Hematopoietic multipotent progenitor cell treated with erythropoietin and hydrocortisone succinate and interleukin-3 and kit ligand, for 8 days (in vitro differentiated cells): ENCODE measurements around the gene GMNN.

Experiments used
- DNase-seq: peaks from one replicate; pipeline ENCODE4 v3.0.0-alpha.2; 2015

The GMNN gene

GRCh38 chr6:24818346-24818745 is 43.6 kb downstream of the GMNN start:
- DNase-seq: no peak

GRCh38 chr6:24821860-24822444 is 47.2 kb downstream of the GMNN start:
- no peak for DNase-seq

- no peak for DNase-seq
Measured at GRCh38 chr6:24822696-24823095, 48.0 kb downstream of the GMNN start.

DNA sequence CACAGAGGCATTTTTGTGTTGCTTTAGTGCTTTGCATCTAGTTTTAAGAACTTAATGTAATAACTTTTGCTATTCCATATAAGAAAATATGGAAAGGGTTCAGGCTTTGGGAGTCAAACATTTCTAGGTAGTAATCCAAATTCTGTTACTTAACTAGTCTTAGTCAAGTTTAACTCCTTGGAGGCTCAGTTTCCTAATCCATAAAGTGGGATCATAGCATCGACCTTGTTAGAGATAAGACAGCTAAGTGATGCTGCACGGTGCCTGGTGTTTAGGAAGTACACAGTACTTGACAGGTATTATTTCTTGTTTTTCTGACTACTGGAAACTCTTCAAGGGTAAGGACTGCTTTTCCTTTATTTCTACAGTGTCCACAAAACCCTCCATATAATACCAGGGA is 48.4 kb downstream of the GMNN start:
- DNase-seq: no peak

DNA sequence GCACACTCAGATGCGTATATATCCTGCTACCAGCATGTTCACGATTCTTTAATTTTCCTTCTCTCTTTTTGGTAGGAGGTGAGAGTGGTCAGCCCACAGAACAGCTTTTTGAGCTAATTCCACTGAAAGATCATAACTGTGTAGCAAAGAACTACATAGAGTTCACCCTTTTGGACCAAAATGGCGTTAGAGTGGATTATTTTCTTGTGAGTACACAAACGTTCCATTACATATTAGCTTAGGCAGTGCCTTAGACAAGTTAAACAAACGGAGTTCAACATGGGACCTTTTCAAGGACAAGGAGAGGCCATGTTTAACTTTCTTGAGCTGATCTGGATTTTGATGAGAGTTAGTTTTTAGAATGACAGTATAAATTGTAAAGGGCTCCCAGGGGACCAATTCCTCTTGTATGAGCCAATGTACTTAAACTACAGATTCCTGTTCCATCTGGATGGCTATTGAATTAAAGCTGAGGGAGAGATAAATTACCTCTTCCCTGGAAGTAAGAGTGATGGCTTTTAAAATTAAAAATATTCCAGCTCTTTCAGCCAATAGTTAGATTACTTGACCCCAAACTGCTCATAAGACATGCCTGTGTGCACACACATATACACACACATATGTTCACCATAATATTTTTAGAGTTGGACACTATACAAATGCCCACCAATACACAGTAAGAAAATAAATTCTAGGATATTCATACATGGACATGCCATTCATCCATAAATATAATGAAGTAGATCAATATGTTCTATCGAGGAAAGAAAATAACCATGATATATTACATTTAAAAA is 49.6 kb downstream of the GMNN start:
- DNase-seq: no peak

- no peak for DNase-seq
Measured at GRCh38 chr6:24825130-24825630, 50.4 kb downstream of the GMNN start.

DNA sequence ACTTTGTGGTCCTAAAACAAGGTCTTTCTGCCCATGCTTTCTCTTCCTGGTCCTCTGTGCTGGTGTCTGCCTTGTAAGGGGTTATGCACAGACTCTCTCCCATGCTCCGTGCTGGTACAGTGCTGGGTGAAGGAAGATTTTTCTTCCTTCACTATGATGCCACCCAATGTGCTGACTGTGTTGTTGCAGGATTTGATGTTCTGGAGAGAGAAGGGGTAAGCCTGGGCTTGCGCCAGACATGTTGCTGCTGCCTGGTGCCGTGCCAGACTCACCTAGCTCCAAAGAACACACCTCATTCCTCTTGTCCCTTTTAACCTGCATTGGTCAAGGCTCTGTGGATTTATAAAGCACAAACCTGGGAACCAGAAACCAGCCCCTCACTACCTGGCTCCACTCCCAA is 52.4 kb downstream of the GMNN start:
- DNase-seq: no peak

DNA sequence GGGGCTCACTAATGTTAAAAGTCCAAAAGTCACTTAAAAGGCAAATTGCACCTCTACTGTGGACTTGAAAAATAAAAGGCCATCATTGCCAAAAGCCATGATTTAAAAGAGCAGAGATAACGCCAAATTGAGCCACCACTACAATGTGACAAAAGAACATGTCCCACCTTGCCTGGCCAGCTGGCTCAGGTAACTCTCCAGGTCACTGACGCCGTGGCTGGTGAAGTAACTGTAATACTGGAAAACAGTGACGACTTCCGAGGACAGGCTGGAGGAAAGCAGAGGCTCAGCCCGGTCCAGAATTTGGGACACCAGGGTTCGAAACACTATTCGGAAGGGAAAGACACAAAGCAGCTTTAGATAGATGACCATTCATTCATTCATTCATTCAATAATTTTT is 53.2 kb downstream of the GMNN start:
- no peak for DNase-seq

DNA sequence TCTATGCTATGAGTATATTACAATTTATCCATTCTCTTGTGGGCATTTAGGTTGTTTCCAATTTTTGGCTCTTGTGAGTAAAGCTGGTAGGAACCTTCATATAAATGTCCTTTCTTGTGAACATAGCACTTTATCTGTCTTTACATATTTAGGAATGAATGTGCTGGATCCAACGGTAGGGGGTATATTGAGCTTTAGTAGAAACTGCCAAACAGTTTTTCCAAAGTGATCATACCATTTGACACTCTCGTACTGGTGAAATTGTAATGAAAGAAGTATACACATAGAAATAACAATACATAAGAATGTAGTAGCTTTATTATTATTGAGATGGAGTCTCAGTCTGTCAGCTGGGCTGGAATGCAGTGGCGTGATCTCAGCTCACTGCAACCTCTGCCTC is 54.9 kb downstream of the GMNN start:
- DNase-seq: no peak

- no peak for DNase-seq
Measured at GRCh38 chr6:24831771-24832716, 57.3 kb downstream of the GMNN start.

GRCh38 chr6:24832794-24833193 is 58.1 kb downstream of the GMNN start:
- no peak for DNase-seq

DNA sequence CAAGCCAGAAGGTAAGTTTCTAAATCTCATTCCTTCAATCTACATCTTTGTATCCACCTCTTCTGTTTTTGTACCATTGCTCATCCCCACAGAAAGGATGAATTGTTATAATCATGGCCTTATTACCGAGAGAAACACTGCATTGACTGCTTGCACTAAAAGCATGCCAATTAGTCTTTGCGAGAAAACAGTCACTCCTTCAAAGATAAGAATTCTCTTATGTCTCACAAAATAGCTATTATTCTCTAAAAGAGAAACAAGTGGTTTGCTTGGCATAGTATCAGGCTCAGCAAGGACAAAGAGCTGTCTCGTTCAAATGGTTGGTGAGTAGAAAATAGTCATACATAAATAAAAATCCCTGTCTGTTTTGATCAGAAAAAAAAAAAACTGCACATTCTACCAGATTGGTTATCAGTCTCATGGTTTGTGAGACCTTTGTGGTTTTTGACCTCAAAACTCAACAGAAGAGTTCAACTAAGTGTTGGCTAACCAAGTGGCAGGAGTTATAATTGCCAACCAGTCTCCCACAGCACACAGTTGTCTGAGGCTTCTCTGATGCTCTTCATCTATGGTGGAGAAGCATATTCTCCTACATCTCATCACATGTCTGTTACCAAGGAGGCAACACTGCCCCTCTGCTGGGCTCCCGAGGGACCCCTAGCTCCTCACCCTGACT is 59.1 kb downstream of the GMNN start:
- no peak for DNase-seq
